Measurements from ENCODE around the gene RPL13. TPM values are rescaled to one million over a fixed set of nuclear protein-coding genes. Genes with fewer than 3 reads are reported as not detected.

RPL13 gene
- total RNA-seq, 4 donors from 2014 or later: 3,143 to 7,972 (median 4,864) TPM

DNA sequence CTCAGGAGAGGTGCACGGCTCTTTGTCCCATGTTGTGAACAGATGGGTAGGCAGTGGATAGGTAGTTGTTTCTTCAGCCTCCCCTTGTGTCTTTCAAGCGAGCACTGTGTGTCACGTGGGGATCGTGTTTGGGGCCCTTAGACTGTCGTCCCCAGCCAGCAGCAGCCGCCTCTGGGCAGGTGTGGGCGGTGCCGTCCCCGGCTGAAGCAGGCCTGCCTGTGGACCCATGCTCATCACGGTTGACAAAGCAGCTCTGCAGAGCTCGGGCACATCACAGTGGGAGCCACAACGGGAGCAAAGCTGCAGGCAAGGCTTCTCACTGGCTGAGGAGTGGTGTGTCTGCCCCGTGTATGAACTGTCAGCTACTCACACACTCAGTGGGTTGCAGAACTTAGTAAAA, 4.7 kb upstream of the RPL13 start:
- H3K9me3 ChIP-seq: no peaks in the 10 kb centered on the region
- H3K27me3 ChIP-seq: no peaks in the 10 kb centered on the region
- H3K36me3 ChIP-seq: peaks cover 14 to 66% (median 20%) of the 10 kb centered on the region in 3 donors
- 75% methylated on average over 4 of the region's 13 CpGs; no CpG with 5 or more reads in 1 of the 2 donors for WGBS, 2 donors
- H3K4me1 ChIP-seq: peaks cover 9 to 28% (median 9%) of the 10 kb centered on the region in 3 donors
- no peak for TF ChIP-seq POLR2A (IDR thresholded peaks at IDR 0.05)
- TF ChIP-seq CTCF (IDR thresholded peaks at IDR 0.05): no peak
- intact Hi-C loops (cut with DNase I): no loop called here
- H3K27ac ChIP-seq: no peak overlapping the region
- H3K4me3 ChIP-seq: no peak overlapping the region
- DNase-seq: no peak

GRCh38 chr16:89556750-89557689, 3.5 kb upstream of the RPL13 start:
- TF ChIP-seq POLR2A (IDR thresholded peaks at IDR 0.05) (no peak), CTCF (IDR thresholded peaks at IDR 0.05) (peak; percentile 42 to 81 (median 70))
- no peaks in the 10 kb centered on the region for H3K9me3 ChIP-seq
- H3K36me3 ChIP-seq: peaks cover 13 to 64% (median 14%) of the 10 kb centered on the region in 3 donors
- H3K27ac ChIP-seq: no peak overlapping the region
- H3K4me3 ChIP-seq: no peak overlapping the region
- intact Hi-C loops (cut with DNase I): no loop called here
- DNase-seq: no peak
- WGBS, 2 donors: 62 to 74% methylated on average over 22 to 27 of the region's 34 CpGs
- no peaks in the 10 kb centered on the region for H3K27me3 ChIP-seq
- H3K4me1 ChIP-seq: peaks cover 16 to 38% (median 17%) of the 10 kb centered on the region in 3 donors

DNA sequence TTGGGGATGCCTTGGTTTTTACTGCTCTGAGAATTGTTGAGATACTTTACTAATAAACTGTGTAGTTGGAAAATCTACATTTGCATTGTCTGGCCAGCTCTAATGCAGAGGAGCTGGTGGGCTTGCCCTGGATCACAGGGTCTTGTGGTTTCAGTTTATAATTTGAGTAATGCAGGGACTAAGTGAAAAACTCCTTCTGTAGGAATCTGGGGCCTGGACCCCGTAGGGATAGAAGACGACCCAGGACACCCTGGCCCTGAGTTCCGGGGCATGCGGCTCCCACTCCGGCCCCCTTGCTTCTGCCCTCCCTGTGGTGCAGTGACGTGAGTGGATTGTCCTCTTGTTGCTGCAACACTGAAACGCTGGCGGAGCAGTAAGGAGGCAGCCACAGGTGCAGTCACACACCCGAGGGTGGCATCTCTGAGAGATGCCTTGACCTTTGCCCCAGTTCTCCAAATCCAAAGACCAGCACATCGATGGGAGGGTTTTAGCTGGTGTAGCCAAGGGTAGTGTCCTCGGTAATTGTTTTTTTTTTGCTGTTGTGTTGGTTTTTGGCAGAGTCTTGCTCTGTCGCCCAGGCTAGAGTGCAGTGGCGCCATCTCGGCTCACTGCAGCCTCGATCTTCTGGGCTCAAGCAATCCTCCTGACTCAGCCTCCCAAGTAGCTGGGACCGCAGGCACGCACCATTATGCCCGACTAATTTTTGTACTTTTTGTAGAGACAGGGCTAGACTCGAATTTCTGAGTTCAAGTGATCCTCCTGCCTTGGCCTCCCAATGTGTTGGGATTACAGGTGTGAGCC, 2.6 kb upstream of the RPL13 start:
- peaks cover 12 to 64% (median 21%) of the 10 kb centered on the region in 3 donors for H3K36me3 ChIP-seq
- intact Hi-C loops (cut with DNase I): no loop called here
- no peaks in the 10 kb centered on the region for H3K27me3 ChIP-seq
- no peak overlapping the region for H3K4me3 ChIP-seq
- H3K27ac ChIP-seq: no peak overlapping the region
- H3K4me1 ChIP-seq: peaks cover 23 to 46% (median 24%) of the 10 kb centered on the region in 3 donors
- 86 to 91% methylated on average over 11 to 12 of the region's 19 CpGs for WGBS, 2 donors
- TF ChIP-seq POLR2A (IDR thresholded peaks at IDR 0.05) (no peak), CTCF (IDR thresholded peaks at IDR 0.05) (peak in 1 of 6 experiments; percentile 2)
- no peak for DNase-seq
- no peaks in the 10 kb centered on the region for H3K9me3 ChIP-seq

DNA sequence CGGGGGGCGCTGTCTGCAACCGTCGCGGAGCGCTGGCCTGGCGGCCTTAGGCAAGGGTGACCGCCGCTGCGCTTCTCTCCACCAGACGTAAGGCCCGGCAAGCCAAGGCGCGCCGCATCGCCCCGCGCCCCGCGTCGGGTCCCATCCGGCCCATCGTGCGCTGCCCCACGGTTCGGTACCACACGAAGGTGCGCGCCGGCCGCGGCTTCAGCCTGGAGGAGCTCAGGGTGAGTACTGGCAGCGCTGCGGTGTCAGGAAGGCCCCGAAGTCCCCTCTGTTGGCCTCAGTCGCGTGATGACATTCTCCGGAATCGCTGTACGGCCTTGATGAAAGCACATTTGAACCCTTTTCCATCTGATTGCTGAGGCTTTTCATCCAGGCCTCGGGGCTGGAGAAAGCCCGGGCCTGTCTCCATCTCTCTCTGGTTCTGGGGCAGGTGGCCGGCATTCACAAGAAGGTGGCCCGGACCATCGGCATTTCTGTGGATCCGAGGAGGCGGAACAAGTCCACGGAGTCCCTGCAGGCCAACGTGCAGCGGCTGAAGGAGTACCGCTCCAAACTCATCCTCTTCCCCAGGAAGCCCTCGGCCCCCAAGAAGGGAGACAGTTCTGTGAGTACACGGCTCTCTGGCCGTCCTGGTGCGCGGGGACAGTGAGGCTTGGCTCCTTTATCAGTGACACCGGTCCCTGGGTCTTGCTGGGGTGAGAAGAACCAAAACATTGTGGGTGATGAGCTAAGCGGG, 831 bp downstream of the RPL13 start:
- no peak for DNase-seq
- Histone ChIP-seq H3K4me3 (peak overlapping the region; percentile 80 to 96 (median 94)), H3K27ac (peak overlapping the region; percentile 97 to 100 (median 99)), H3K36me3 (peaks cover 20 to 50% (median 29%) of the 10 kb centered on the region in 3 donors), H3K27me3 (no peaks in the 10 kb centered on the region), H3K9me3 (no peaks in the 10 kb centered on the region), H3K4me1 (peaks cover 54 to 81% (median 56%) of the 10 kb centered on the region in 3 donors)
- TF ChIP-seq CTCF (IDR thresholded peaks at IDR 0.05): no peak
- TF ChIP-seq POLR2A (IDR thresholded peaks at IDR 0.05): no peak
- intact Hi-C loops (cut with DNase I): no loop called here
- WGBS, 2 donors: 5 to 38% methylated on average over 1 to 6 of the region's 58 CpGs

All from esophagus squamous epithelium (tissue), 5 donors.